ENCODE results near the gene FOXN3. TPM values are rescaled to one million over a fixed set of nuclear protein-coding genes. Genes with fewer than 3 reads are reported as not detected.

FOXN3 gene
- polyA plus RNA-seq, 4 donors: 30.0 to 55.8 (median 33.2) TPM

DNA sequence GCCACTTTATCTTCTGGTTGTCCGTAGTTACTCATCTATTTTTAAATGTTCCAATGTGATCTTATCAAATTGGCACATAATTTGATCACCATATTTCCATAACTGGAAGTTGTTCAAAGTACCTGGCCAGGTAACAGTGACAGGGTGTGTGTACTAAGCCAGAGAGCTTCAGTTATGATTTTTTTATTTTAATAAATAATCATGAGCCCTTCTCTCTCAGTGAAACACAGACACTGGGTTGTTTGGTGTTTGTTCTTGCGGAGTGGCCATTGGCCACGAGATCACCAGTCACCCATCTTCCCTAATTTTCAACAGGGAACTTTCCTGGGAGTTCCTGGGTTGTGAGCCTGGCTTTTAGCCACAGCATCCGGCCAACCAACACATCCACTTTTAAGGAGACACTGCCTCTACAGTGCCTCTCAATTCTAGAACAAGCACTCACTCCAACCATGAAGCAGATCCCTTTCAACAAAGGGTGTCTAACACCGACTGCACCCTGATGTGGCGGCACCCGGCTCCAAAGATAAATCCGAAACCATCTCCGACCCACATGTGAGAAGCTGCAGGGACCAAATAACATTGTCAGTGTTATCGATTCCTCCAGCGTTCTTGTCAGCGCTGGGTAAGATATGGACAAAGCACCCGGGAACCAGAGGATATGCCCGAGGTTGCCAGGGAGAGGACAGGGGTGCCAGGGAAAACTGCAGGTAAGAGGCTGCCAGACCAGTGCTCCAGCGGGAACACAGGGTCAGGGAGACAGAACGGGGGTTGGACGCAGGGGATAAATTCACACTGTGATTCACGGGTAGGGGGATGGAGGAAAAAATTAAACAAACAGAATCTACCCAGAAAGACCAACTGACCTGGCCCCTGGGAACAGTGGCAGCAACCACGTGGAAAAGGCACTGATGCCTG, 49.9 kb downstream of the FOXN3 start:
- no peak for DNase-seq (ENCODE audit: low read depth in 4 of 4, low spot score in 3 of 4)

DNA sequence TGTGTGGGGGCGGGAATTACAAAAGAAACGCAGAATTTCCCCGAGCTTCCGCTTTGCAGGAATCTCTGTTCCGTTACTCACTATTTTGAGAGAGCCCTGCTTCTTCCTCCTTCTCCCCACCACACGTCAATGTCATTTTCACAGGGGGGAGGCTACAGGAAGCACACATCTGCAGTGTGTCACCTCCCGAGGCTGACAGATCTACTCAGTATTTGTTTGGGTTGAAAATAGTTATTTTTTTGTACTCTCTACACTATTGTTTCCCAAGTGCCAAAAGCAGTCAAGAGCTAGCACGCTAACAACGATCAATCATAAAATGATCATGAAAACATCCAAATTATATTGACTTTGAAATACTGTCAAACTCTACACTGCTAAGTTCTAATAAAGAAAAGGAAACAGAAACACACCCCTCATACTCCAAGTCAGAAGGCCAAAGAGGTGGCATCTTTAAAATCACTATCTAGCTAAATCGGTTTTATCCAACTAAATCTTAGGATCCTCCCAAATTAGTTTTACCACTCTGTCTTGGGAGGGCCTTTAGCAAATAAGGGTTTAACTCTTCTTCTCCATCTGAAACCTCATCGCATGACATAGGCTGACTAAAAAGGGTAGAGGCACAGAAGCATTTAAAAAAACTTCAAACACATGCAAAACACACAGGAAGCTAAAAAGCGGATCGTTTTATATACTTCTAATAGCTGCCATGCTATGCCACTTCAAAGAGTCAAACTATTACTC, 51.8 kb downstream of the FOXN3 start:
- DNase-seq (ENCODE audit: low read depth in 4 of 4, low spot score in 3 of 4): no peak

DNA sequence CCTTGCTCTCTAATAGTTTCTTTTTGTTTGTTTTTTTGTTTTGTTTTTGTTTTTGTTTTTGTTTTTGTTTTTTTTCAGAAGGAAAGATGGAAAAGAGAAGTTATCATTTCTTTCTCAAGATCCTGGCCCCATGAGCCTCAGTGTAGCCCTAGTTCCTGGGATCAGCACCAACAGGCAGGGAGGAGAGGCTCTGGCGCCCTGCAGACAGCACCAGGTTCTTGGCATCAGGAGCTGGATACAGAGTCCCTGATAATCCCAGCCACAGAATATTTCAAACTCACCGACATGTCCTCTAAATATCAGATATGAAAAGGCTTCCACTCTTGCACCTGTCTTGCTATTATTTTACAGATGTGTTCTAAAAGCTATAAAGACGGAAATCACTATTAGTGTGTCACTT, 52.7 kb downstream of the FOXN3 start:
- DNase-seq (ENCODE audit: low read depth in 4 of 4, low spot score in 3 of 4): no peak

DNA sequence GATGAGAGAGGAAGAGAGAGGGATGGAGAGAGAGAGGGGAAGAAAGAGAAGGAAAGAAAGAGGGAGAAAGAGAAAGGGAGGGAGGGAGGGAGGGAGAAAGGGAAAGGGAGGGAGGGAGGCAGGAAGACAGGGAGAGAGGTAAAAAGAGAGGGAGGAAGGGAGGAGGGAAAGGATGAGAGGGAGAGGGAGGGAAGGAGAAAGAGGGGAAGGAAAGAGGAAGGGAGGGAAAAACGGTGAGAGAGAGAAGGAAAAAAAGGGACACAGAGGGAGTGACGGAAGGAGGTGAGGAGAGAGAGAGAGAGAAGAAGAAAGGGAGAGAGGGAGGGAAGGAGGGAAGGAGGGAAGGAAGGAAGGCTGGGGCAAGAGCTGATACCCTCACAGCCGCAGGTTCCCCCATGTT, 56.8 kb downstream of the FOXN3 start:
- no peak for DNase-seq (ENCODE audit: low read depth in 4 of 4, low spot score in 3 of 4)

DNA sequence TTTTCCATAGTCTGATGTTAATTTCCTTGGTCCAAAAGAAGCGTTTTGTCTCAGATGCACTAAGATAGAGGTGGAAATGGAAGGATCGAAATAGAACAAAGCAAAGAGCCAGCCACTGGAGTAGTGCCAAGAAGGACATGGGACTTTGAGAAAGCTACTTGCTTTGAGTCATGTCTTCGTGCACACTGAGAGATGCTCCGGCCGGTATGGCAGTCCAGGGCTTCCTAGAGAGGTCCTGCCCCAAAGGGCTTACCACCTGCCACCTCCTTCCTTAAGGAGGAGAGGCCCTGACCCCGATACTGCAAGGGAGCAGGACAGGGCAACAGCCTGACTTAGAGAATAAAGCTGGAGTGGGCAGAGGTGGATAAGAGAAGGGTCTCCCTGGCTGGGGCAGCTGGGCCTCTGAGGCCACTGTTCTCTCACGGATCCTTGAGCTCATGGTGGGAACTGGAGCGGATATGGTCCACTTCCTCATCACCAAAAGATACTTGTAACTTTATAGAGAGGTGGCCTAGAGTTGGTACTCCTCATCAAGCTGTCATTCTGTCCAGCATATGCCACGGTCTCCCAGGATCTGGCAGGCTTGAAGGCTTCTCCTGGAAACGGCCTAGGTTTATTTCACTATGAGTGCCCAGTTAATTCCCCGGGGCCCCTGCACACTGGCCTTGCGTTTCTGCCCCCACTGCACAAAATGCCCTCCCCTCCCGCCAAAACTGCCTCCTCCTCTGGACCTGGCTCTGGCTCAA, 57.4 kb downstream of the FOXN3 start:
- no peak for DNase-seq (ENCODE audit: low read depth in 4 of 4, low spot score in 3 of 4)

DNA sequence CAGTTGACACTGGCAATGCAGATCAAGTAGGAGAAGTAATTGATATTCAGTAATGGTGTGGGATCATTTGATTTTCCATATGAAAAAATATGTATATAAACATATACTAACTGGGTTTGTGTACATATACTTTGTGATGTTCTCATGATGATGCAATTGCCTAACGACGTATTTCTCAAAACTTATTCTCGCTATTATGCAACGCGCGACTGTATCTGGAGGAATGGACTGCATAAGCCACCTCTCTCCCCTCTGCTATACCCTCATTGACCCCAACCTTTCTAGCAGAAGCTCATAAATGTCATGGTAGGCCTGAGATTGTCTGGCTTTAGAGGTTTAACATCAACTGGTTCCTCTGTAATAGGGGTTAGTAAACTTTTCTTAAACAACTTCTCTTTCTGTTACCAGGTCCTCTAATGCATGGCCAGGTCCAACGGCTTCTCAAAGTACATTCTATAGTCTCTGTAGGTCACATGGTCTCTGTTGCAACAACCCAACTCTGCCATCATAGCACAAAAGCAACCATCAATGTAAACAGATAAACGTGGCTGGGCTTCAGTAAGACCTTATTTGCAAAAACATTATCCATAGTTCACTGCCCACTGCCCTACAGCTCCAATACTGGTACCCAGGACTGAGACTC, 59.3 kb downstream of the FOXN3 start:
- DNase-seq (ENCODE audit: low read depth in 4 of 4, low spot score in 3 of 4): no peak

DNA sequence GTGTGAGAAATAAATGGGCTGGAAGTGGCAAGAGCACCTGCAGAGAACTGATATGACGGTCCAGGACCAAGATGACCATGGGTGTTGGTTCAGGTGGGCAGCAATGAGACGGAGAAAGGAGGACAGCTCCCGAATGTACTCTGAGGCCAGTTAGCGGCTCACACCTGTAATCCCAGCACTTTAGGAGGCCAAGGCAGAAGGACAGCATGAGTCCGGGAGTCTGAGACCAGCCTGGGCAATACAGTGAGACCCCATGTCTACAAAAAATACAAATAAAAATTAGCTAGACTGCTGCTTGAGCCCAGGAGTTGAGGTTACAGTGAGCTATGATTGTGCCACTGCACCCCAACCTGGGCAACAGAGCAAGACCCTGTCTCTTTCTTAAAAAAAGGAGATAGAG, 60.1 kb downstream of the FOXN3 start:
- no peak for DNase-seq (ENCODE audit: low read depth in 4 of 4, low spot score in 3 of 4)

DNA sequence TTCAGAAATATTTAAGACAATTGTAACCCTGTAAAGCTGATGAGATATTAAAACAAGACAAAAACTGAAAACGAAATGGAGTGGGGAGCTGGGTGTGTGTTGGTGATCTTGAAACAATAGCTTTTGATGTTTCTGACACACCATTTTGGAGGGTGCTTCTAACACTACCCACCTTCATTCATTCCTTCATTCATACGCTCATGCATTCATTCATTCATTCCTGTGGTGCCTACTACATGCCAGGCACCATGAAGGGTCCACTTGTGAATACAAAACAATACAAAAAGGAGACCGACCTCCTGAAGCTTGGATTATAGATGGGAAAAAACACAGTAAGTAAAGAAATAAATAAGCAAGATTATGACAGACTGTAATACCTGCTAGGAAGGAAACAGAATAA, 60.5 kb downstream of the FOXN3 start:
- DNase-seq (ENCODE audit: low read depth in 4 of 4, low spot score in 3 of 4): no peak

DNA sequence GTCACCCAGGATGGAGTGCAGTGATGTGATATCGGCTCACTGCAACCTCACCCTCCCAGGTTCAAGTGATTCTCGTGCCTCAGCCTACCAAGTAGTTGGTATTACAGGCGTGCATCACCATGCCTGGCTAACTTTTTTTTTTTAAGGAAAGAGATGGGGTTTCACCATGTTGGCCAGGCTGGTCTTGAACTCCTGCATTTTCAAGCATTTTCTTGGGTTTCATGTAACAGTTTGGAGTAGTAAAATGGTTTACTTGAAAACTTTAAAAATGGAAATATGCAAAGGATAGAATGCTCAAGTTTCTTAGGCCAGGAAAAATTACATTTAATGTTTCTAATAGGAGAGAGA, 63.3 kb downstream of the FOXN3 start:
- no peak for DNase-seq (ENCODE audit: low read depth in 4 of 4, low spot score in 3 of 4)

DNA sequence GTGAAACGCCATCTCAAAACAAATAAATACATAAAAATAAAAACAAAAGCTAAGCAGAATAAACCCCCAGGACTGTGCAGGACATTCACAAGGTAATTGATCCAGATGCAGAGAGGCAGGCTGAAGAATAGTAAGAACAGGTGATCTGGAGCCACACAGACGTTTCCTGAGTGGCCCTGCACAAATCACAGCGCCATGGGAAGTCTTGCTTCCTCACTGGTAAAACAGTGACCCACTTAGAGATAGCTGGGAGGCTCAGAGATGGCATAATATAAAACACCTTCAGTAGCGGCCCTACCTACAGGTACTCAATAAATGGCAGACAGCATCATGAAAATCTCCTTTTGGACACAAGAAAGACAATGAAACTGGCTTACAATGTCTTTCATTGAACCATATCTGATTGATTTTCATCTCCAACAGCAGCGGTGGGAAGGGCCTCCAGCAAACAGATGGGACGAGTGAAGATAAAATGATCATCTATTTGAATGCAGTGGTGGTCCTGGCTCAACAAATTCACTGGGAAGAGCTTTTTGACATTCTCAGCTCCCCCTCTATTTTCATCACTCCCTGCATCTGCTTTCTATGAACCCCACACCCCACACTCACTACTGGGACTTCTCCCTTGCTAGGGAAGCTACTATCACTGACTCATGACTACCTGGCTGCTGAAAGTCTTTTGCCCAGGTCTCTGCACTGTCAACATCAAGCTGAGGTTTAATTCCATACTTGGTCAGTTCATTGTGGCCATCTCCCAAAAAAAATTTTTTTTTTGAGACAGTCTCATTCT, 63.9 kb downstream of the FOXN3 start:
- DNase-seq (ENCODE audit: low read depth in 4 of 4, low spot score in 3 of 4): no peak

DNA sequence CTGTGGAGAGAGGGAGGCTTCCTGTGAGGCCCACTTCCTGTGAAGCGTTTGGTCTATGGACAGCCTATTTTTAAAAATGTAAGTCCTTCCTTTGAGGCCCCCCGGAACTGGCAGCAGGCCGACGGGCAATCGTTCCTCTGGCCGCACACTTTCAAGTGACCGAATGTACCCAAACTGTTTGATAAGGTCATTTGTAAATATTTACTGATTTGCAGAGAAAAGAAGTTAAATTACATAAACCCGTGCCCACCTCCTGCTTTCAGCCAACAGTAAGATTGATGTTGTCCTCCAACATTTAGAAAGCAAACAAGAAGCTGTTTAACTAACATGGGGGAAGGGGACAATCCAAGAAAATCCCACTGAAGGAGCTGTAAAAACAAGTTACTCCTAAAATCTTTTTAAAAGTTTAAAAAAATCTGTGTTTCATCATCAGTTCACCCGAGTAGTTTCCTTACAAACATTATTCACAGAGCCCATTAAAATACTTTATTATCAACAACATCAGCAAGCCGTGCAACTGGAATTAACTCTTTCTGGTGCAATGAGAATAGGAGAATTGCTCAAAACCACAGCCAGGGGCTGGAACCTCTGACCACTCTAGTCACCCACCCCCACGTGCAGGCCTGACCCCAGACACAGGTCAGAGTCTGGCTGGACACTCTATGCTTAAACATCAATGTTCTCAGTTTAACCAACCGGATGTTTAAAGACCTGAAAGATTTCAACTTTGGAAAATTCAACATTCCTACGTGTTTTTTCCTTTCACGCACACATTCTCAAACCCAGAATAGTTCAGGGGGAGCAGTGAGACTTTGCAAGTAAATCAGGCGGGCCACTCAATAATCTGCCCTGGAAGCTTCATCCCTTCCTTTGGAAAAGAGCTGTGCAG, 65.3 kb downstream of the FOXN3 start:
- peak in 1 of 4 donors; percentile 43 for DNase-seq (ENCODE audit: low read depth in 4 of 4, low spot score in 3 of 4)

DNA sequence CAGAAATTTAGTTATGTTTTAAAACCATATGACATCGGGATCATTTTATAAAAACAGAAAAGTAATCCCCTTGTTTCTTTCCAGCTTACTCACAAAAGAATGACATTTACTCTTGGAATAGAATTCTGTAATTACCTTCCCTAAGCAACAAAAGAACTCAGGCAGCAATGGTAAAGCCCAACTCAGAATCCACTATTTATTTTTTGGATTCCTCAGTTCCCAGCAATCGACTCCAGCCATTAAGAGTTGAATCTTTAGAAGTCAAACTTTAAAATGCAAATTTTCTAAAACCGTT, 65.9 kb downstream of the FOXN3 start:
- no peak for DNase-seq (ENCODE audit: low read depth in 4 of 4, low spot score in 3 of 4)

DNA sequence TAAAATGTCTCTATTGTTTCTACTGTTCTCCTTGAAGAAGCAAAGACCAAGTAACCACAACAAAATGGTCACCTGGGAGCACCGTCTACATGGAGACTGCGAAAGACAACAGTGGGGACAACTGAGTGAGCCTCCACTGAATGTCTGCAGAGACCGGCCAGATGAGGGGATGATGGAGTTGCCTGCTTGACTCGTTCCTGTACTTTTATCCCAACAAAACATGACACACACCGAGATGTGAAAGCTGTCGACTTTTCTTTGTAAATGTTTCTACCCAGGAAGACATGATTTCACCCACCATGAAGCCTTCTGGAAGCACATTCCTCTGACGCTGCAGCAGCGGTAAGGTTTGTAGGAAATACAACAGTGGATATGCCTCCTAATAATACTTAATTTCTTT, 66.9 kb downstream of the FOXN3 start:
- no peak for DNase-seq (ENCODE audit: low read depth in 4 of 4, low spot score in 3 of 4)

DNA sequence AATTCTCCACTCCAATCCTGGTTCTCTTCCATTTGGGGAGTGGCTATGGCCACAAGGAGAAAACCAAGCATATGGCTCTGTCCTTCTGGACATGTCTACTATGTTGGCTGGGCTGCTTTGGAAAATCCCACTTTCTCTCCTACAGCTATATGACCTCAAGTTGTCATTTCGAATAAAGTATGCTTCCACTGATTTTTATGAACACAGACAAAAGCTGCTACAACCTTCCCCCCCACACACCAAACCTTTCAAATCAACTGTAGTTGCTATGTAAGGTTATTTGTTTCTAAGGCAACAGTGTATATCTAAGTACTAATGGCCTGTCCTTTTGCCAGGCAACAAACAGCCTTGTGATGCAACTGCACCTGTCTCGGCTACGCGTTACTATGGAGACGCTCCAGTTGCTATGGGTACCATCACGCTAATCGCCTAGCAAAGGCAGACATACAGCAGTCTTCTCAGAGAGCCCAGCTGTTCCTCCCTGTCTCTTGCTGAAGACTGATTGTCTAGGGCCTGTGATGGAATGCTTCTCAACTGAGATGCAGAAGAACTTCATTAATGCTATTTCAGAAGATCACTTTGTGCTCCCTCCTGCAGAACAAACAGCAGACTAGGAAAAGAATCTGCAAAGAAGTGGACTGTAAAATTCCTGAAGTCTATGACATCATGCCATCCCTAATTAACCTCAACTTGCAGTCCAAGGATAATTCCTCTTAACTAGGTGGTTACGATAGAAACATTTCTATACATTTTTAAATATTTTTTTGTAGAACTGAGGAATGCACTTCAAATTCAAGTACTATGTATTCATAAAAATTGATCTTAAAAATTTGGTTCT, 67.6 kb downstream of the FOXN3 start:
- DNase-seq (ENCODE audit: low read depth in 4 of 4, low spot score in 3 of 4): no peak

DNA sequence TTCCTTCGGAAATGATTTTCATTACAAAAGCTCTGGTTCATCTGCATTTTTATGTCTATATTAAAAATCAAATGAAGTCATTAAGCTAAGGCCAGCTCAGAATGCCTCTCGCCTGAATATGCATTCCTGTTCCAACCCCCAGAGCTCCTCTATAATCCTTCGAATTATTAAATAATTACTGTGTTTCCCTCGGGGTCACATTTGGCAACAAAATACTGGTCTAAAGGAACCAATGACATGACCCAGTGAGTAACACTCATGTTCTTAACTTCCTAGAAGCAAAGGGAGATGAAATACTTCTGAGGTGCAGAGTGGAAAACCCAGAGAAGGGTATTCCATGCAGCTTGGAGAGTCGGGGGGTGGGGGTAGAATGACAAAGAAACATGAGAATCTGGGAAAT, 68.3 kb downstream of the FOXN3 start:
- no peak for DNase-seq (ENCODE audit: low read depth in 4 of 4, low spot score in 3 of 4)

DNA sequence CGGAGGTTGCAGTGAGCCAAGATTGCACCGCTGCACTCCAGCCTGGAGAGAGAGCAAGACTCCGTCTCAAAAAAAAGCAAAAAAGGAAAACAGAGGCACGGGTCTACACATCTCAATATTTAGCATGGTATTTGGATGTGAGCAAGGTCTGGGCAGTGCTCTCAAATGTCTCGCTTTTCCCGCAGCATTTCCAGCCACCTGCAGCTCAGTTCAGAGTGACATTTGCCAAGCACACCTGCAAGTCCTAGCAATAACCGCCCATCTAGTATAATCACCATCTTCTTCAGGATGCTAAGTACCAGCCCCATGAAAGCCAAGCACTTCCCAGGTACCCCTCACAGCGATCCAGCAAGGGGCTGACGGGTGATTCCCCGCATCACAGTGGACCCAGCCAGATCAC, 69.1 kb downstream of the FOXN3 start:
- no peak for DNase-seq (ENCODE audit: low read depth in 4 of 4, low spot score in 3 of 4)

DNA sequence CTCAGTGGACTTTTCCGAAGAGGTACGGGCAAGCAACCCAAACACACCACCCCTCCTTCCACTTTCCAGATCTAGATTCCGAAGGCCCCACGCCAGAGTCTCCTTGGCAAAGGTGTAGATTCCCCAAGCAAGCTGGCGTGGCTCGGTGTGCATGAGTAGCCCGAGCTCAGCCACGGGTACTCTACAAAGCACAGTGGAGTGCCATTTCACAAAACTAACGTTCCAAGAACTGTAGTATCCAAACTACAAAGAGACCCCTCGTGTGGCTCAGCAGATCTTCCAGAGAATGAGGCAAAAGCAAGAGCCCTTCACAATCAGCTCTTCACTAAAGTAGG, 72.1 kb downstream of the FOXN3 start:
- DNase-seq (ENCODE audit: low read depth in 4 of 4, low spot score in 3 of 4): no peak

DNA sequence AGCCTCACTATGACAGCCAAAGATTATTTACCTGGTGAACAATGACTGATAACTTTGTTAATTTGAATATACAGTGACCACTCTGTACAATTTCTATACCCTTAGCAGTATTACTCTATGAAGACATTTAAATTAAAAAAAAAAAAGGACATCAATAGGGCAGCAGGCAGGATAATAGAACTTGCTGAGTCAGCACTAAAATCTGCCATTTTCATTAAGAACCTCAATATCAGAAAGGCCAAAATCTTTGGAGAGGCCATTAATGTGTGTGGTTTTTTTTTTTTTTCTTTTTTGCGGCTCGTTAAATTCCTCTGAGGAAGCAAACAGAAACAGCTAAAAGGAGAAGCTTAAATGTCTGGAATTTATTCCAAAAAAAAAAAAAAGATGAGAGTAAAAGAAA, 73.7 kb downstream of the FOXN3 start:
- no peak for DNase-seq (ENCODE audit: low read depth in 4 of 4, low spot score in 3 of 4)

DNA sequence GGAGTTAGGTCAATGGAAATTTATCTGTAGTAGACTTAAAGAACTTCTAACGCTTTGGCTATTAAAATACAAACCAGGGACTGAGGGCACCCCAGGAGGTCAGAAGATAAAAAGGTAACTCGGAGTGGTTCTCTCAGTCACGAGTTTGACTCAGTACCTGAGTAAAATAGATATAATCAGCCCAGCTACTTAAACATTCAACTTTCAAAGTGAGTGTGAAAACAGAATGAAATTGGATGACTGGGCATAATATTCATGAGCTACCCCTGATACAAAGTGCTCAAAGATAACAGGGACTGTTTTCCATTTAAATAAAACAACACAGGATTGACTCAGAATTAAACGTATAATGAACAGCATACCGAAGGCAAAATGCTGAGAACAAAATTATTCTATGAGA, 75.0 kb downstream of the FOXN3 start:
- no peak for DNase-seq (ENCODE audit: low read depth in 4 of 4, low spot score in 3 of 4)

All from left renal pelvis (tissue), 4 donors.